ENCODE results near the gene KLF3.

The KLF3 gene

GRCh38 chr4:38688676-38689355, 24.8 kb downstream of the KLF3 start:
- DNase-seq (ENCODE audit: extremely low spot score): no peak
- ChIA-PET POLR2A (no interaction called here), CTCF (no interaction called here)
- no peak for TF ChIP-seq PKNOX1 (IDR thresholded peaks at IDR 0.05)

- CTCF ChIA-PET: interaction anchor here (0.7 kb wide), 1 partner anchor 372 kb away, joined by 4 read pairs; no protein-coding TSS in a partner anchor
- DNase-seq (ENCODE audit: extremely low spot score): no peak
- TF ChIP-seq TARDBP (IDR thresholded peaks at IDR 0.05) (no peak), ARNT (IDR thresholded peaks at IDR 0.05) (no peak), PKNOX1 (IDR thresholded peaks at IDR 0.05) (no peak), L3MBTL2 (conservative IDR thresholded peaks at IDR 0.05) (no peak), FOXM1 (IDR thresholded peaks at IDR 0.05; ENCODE audit: borderline replicate concordance) (no peak), HDGF (IDR thresholded peaks at IDR 0.05; ENCODE audit: borderline replicate concordance) (no peak)
- POLR2A ChIA-PET: no interaction called here
Measured at GRCh38 chr4:38691251-38692008, 27.4 kb downstream of the KLF3 start.

- CTCF ChIA-PET: interaction anchor here (0.7 kb wide), 1 partner anchor 373 kb away, joined by 4 read pairs; no protein-coding TSS in a partner anchor
- POLR2A ChIA-PET: no interaction called here
- DNase-seq (ENCODE audit: extremely low spot score): no peak
- TF ChIP-seq NFRKB (IDR thresholded peaks at IDR 0.05): no peak
- no peak for TF ChIP-seq FOXK2 (IDR thresholded peaks at IDR 0.05)
- no peak for TF ChIP-seq L3MBTL2 (conservative IDR thresholded peaks at IDR 0.05)
- no peak for TF ChIP-seq BHLHE40 (IDR thresholded peaks at IDR 0.05; ENCODE audit: borderline replicate concordance)
- no peak for TF ChIP-seq LEF1 (IDR thresholded peaks at IDR 0.05; ENCODE audit: borderline replicate concordance)
- TF ChIP-seq FOXA1 (IDR thresholded peaks at IDR 0.05): no peak
- no peak for TF ChIP-seq ZNF384 (IDR thresholded peaks at IDR 0.05)
- TF ChIP-seq HDGF (IDR thresholded peaks at IDR 0.05; ENCODE audit: borderline replicate concordance): no peak
Measured at GRCh38 chr4:38692421-38692820, 28.4 kb downstream of the KLF3 start.

- POLR2A ChIA-PET: no interaction called here
- TF ChIP-seq ARNT (IDR thresholded peaks at IDR 0.05): no peak
- TF ChIP-seq ELF4 (IDR thresholded peaks at IDR 0.05): no peak
- TF ChIP-seq SUZ12 (IDR thresholded peaks at IDR 0.05): no peak
- TF ChIP-seq BHLHE40 (IDR thresholded peaks at IDR 0.05; ENCODE audit: borderline replicate concordance): no peak
- no peak for TF ChIP-seq TARDBP (IDR thresholded peaks at IDR 0.05)
- TF ChIP-seq HDGF (IDR thresholded peaks at IDR 0.05; ENCODE audit: borderline replicate concordance): no peak
- TF ChIP-seq CTBP1 (IDR thresholded peaks at IDR 0.05; ENCODE audit: borderline replicate concordance): no peak
- DNase-seq (ENCODE audit: extremely low spot score): no peak
- CTCF ChIA-PET: no interaction called here
Measured at GRCh38 chr4:38693569-38693968, 29.6 kb downstream of the KLF3 start.

- ChIA-PET CTCF (no interaction called here), POLR2A (no interaction called here)
- TF ChIP-seq FOXK2 (IDR thresholded peaks at IDR 0.05): no peak
- TF ChIP-seq PKNOX1 (IDR thresholded peaks at IDR 0.05): no peak
- no peak for TF ChIP-seq SP1 (IDR thresholded peaks at IDR 0.05)
- TF ChIP-seq SUZ12 (IDR thresholded peaks at IDR 0.05): no peak
- no peak for TF ChIP-seq NFRKB (IDR thresholded peaks at IDR 0.05)
- TF ChIP-seq BHLHE40 (IDR thresholded peaks at IDR 0.05; ENCODE audit: borderline replicate concordance): no peak
- TF ChIP-seq ELF4 (IDR thresholded peaks at IDR 0.05): no peak
- TF ChIP-seq CTBP1 (IDR thresholded peaks at IDR 0.05; ENCODE audit: borderline replicate concordance): no peak
- no peak for TF ChIP-seq FOXA1 (IDR thresholded peaks at IDR 0.05)
- TF ChIP-seq L3MBTL2 (conservative IDR thresholded peaks at IDR 0.05): no peak
- no peak for TF ChIP-seq HDGF (IDR thresholded peaks at IDR 0.05; ENCODE audit: borderline replicate concordance)
- no peak for TF ChIP-seq LEF1 (IDR thresholded peaks at IDR 0.05; ENCODE audit: borderline replicate concordance)
- TF ChIP-seq TARDBP (IDR thresholded peaks at IDR 0.05): no peak
- TF ChIP-seq ZNF384 (IDR thresholded peaks at IDR 0.05): no peak
- no peak for TF ChIP-seq ARNT (IDR thresholded peaks at IDR 0.05)
- no peak for TF ChIP-seq FOXM1 (IDR thresholded peaks at IDR 0.05; ENCODE audit: borderline replicate concordance)
- no peak for DNase-seq (ENCODE audit: extremely low spot score)
Measured at GRCh38 chr4:38694330-38694729, 30.3 kb downstream of the KLF3 start.

GRCh38 chr4:38695809-38696208, 31.8 kb downstream of the KLF3 start:
- CTCF ChIA-PET: no interaction called here
- DNase-seq (ENCODE audit: extremely low spot score): no peak
- no peak for TF ChIP-seq FOXK2 (IDR thresholded peaks at IDR 0.05)
- POLR2A ChIA-PET: no interaction called here

GRCh38 chr4:38696697-38697096, 32.7 kb downstream of the KLF3 start:
- ChIA-PET CTCF (interaction anchor here (0.6 kb wide), 1 partner anchor 117 kb away, joined by 3 read pairs; no protein-coding TSS in a partner anchor), POLR2A (no interaction called here)
- DNase-seq (ENCODE audit: extremely low spot score): no peak
- TF ChIP-seq SUZ12 (IDR thresholded peaks at IDR 0.05) (no peak), L3MBTL2 (conservative IDR thresholded peaks at IDR 0.05) (no peak), CTBP1 (IDR thresholded peaks at IDR 0.05; ENCODE audit: borderline replicate concordance) (no peak), SP1 (IDR thresholded peaks at IDR 0.05) (no peak), NFRKB (IDR thresholded peaks at IDR 0.05) (no peak), ELF4 (IDR thresholded peaks at IDR 0.05) (no peak), FOXM1 (IDR thresholded peaks at IDR 0.05; ENCODE audit: borderline replicate concordance) (no peak), LEF1 (IDR thresholded peaks at IDR 0.05; ENCODE audit: borderline replicate concordance) (no peak), ARNT (IDR thresholded peaks at IDR 0.05) (no peak), PKNOX1 (IDR thresholded peaks at IDR 0.05) (no peak), TARDBP (IDR thresholded peaks at IDR 0.05) (no peak), HDGF (IDR thresholded peaks at IDR 0.05; ENCODE audit: borderline replicate concordance) (no peak), FOXK2 (IDR thresholded peaks at IDR 0.05) (no peak), BHLHE40 (IDR thresholded peaks at IDR 0.05; ENCODE audit: borderline replicate concordance) (no peak)

All from HEK293T (cell line).